Measurements from ENCODE around the gene PGAP3.

DNA sequence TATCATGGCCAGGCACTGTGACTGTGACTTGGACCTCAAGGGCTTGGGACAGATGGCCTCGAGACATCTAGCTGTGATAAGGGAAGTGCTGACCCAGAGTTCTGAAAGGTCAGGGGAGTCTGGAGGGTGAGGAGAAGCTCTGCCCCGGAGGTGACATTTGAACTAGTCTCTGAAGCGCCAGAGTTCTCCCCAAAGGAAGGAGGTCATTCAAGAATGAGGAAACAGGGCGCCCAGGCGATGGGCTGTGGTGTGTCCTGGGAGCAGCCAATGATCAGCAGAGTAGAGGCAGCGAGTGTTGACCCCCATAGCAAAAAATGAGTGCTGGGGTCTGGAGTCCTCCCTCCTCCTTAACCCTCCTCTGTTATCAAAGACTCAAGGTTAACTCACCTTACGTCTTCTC is 46.0 kb downstream of the PGAP3 start:
- TF ChIP-seq TAF1 (IDR thresholded peaks at IDR 0.05; ENCODE audit: borderline replicate concordance, low read depth, low read length) (no peak), POLR2A (IDR thresholded peaks at IDR 0.05; ENCODE audit: low read depth, low read length) (no peak), POLR2AphosphoS5 (IDR thresholded peaks at IDR 0.05; ENCODE audit: low read depth, low read length) (no peak)
